Gastrocnemius medialis (tissue), 4 donors: ENCODE data around the gene LRRC4C. TPM values are rescaled to one million over a fixed set of nuclear protein-coding genes. Genes with fewer than 3 reads are reported as not detected.

ENCODE experiments used
- ATAC-seq, 2 donors: fragments of 150-250 bp; one replicate each; pipeline ENCODE4 v1.9.1; 2016
- DNase-seq, 2 donors: peaks; one replicate each; pipeline ENCODE4 v3.0.0-alpha.2; 2019
- H3K27ac ChIP-seq, 4 donors: fragments of 200-600 bp; sonication (generic); 1 replicate in 1 of 4; 2 replicates in 3 of 4; pipeline ENCODE4 v1.5.1; 2016 to 2018; ENCODE audit warnings: mild to moderate bottlenecking in 2 of 4, moderate library complexity in 1 of 4
- H3K27me3 ChIP-seq, 3 donors: fragments of 200-600 bp; sonication (generic) in 2 of 3; 1 replicate in 1 of 3; 2 replicates in 2 of 3; pipeline versions ENCODE4 v1.5.1 to v1.6.0; 2016 to 2019; ENCODE audit warnings: mild to moderate bottlenecking in 1 of 3, moderate library complexity in 1 of 3
- H3K36me3 ChIP-seq, 2 donors: fragments of 200-600 bp; sonication (generic) in 1 of 2; one replicate each; pipeline ENCODE4 v1.5.1; 2017 to 2018
- H3K4me1 ChIP-seq, 2 donors: fragments of 200-600 bp; sonication (generic) in 1 of 2; one replicate each; pipeline ENCODE4 v1.5.1; 2016 to 2017; ENCODE audit warnings: mild to moderate bottlenecking in 2 of 2
- H3K4me3 ChIP-seq, 4 donors: fragments of 200-600 bp; sonication (generic) in 3 of 4; 1 replicate in 1 of 4; 2 replicates in 3 of 4; pipeline ENCODE4 v1.5.1; 2016 to 2019; ENCODE audit warnings: mild to moderate bottlenecking in 2 of 4
- H3K9me3 ChIP-seq, 3 donors: fragments of 200-600 bp; sonication (generic) in 2 of 3; 1 replicate in 1 of 3; 2 replicates in 2 of 3; pipeline ENCODE4 v1.5.1; 2016 to 2019
- POLR2A ChIP-seq, 2 donors: fragments of 450-650 bp; IDR thresholded peaks; one replicate each; pipeline ENCODE4 v1.6.1; 2017; ENCODE audit warnings: antibody characterized with exemption in 2 of 2, mild to moderate bottlenecking in 2 of 2, moderate library complexity in 2 of 2
- in situ Hi-C, 4 donors: fragments of 200-750 bp; cut with MboI; loops; one replicate each; pipeline versions ENCODE4 v1.15.0 to v1.8.0; 2017; ENCODE audit warnings: low sequenced_read_pairs in 4 of 4
- intact Hi-C: fragments of 100-400 bp; cut with DNase I; formaldehyde crosslinking; loops from one replicate; pipeline ENCODE4 v1.15.1; 2023; ENCODE audit warnings: low total_unique reads
- total RNA-seq, 4 donors: library from RNA; depleted of rRNA; stranded (reverse); fragments of >200 nt; gene quantifications; one replicate each; pipeline versions ENCODE4 v1.1.0 to v1.2.3, GENCODE V29; 2016
- TF ChIP-seq, protein P1 (sequence below), 5 experiments: fragments of 450-650 bp in 3 of 5; fragments of 200-600 bp in 2 of 5; sonication (generic) in 2 of 5; IDR thresholded peaks in 4 of 5; conservative IDR thresholded peaks in 1 of 5; 1 replicate in 4 of 5; 2 replicates in 1 of 5; pipeline ENCODE4 v1.5.1; 2016 to 2019; ENCODE audit warnings: antibody characterized with exemption in 5 of 5, mild to moderate bottlenecking in 3 of 5, moderate library complexity in 3 of 5

Gene LRRC4C
- total RNA-seq, 4 donors from 2014 or later = 0.15 to 0.59 (median 0.24) TPM; not detected in 1

DNA sequence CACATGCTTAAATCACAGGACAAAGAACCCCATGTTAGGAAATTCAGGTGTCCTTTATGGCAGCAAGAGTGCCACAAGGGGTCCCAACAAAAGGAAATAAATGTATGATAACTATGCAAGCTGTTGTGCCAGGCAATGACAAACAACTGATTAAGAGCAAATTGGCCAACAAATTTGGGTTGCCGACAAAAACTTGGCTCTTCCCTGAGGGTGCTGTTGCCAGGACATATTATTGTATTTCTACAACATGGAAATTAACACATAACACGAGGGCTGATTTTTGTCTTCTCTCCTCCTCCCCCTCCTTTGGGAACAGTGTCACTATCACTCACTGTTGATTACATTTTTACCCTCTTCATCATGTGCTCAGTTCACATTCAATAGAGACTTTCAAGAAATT is 56.0 kb downstream of the LRRC4C start:
- in situ Hi-C loops (no loop called here), intact Hi-C loops (no loop called here)
- DNase-seq (no peak), ATAC-seq (no peak)
- Histone ChIP-seq H3K27ac (no peak overlapping the region), H3K36me3 (no peaks in the 10 kb centered on the region), H3K9me3 (no peaks in the 10 kb centered on the region), H3K4me1 (no peaks in the 10 kb centered on the region), H3K27me3 (no peaks in the 10 kb centered on the region), H3K4me3 (no peak overlapping the region)
- no peak for TF ChIP-seq POLR2A (IDR thresholded peaks at IDR 0.05)
- TF ChIP-seq, protein P1, sequence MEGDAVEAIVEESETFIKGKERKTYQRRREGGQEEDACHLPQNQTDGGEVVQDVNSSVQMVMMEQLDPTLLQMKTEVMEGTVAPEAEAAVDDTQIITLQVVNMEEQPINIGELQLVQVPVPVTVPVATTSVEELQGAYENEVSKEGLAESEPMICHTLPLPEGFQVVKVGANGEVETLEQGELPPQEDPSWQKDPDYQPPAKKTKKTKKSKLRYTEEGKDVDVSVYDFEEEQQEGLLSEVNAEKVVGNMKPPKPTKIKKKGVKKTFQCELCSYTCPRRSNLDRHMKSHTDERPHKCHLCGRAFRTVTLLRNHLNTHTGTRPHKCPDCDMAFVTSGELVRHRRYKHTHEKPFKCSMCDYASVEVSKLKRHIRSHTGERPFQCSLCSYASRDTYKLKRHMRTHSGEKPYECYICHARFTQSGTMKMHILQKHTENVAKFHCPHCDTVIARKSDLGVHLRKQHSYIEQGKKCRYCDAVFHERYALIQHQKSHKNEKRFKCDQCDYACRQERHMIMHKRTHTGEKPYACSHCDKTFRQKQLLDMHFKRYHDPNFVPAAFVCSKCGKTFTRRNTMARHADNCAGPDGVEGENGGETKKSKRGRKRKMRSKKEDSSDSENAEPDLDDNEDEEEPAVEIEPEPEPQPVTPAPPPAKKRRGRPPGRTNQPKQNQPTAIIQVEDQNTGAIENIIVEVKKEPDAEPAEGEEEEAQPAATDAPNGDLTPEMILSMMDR (IDR thresholded peaks at IDR 0.05 in 4 of 5, conservative IDR thresholded peaks at IDR 0.05 in 1 of 5) = no peak

DNA sequence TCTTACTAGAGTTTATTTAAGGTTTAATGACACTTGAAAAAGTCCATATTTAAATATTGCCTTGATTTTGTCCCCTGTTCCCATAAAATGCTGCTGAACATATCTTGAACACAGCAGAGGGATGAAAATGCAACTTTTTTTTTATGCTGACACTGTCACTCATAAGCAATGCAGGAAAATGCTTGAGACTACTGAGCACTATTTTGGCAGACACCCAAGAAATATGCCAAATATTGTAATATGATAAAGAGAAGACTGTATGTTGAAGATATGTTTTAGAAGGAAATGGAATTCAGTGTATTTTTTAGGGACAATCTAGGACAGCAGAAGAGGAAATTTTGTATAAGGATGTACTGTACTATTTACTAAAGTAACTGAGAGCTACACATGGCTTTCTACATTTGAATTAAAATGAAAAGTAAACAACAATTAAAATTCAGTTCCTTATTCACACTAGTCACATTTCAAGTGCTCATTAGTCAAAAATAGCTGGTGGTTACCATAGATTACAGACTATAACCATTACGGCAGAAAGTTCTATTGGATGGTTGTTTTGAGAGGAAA is 58.6 kb downstream of the LRRC4C start:
- Histone ChIP-seq H3K4me3 (no peak overlapping the region), H3K9me3 (no peaks in the 10 kb centered on the region), H3K36me3 (no peaks in the 10 kb centered on the region), H3K4me1 (no peaks in the 10 kb centered on the region), H3K27ac (no peak overlapping the region), H3K27me3 (no peaks in the 10 kb centered on the region)
- TF ChIP-seq, protein P1 (IDR thresholded peaks at IDR 0.05 in 4 of 5, conservative IDR thresholded peaks at IDR 0.05 in 1 of 5) = no peak
- TF ChIP-seq POLR2A (IDR thresholded peaks at IDR 0.05) = no peak
- ATAC-seq = no peak
- in situ Hi-C loops = no loop called here
- intact Hi-C loops = no loop called here
- DNase-seq = no peak

DNA sequence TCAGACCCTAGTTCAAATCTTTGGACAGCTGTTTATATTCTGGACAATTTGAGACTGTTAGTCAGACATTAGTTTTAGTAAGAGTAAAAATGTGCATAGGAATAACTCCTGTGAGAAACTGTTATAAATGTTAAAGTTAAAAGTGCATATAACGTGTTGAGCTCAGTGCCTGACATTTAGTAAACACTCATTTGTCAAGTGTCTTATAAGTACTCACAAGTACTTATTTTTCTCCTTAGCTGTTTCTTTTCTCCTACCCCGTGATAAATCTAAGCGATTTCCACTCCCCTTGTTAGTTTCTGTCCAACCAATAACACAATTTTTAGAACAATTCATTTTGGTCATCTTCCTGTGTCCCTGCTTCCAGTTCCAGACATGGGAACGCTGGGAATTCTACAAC is 59.3 kb downstream of the LRRC4C start:
- Histone ChIP-seq H3K36me3 (no peaks in the 10 kb centered on the region), H3K9me3 (no peaks in the 10 kb centered on the region)
- intact Hi-C loops = no loop called here

DNA sequence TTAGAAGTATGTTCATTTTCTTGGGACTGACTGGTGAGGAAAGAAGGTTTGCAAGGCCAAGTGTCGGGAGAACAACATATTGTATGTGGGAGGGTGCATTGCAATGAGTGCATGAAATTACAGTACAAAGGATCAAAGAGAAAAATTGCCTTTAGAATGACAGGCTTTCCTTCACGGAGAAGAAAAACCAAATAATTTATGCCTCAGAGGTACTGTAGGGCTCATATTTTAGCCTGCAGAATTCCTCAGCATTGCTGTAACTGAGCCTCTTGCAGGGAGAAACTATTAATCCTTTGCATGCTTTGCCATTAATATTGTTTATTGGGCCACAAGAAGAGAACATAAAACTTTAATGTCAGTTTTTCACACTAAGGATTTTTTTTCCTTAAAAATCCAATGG is 60.1 kb downstream of the LRRC4C start:
- Histone ChIP-seq H3K4me3 (no peak overlapping the region), H3K36me3 (no peaks in the 10 kb centered on the region), H3K4me1 (no peaks in the 10 kb centered on the region), H3K9me3 (no peaks in the 10 kb centered on the region), H3K27ac (no peak overlapping the region), H3K27me3 (no peaks in the 10 kb centered on the region)
- ATAC-seq (no peak), DNase-seq (no peak)
- TF ChIP-seq, protein P1 (IDR thresholded peaks at IDR 0.05 in 4 of 5, conservative IDR thresholded peaks at IDR 0.05 in 1 of 5) = no peak
- TF ChIP-seq POLR2A (IDR thresholded peaks at IDR 0.05) = no peak
- intact Hi-C loops = no loop called here
- in situ Hi-C loops = no loop called here

More for the DNA sequence above, 59.3 kb downstream of the LRRC4C start:
- DNase-seq (no peak), ATAC-seq (no peak)
- Histone ChIP-seq H3K27me3 (no peaks in the 10 kb centered on the region), H3K4me1 (no peaks in the 10 kb centered on the region), H3K27ac (no peak overlapping the region), H3K4me3 (no peak overlapping the region)
- in situ Hi-C loops = no loop called here
- TF ChIP-seq POLR2A (IDR thresholded peaks at IDR 0.05) = no peak
- TF ChIP-seq, protein P1 (IDR thresholded peaks at IDR 0.05 in 4 of 5, conservative IDR thresholded peaks at IDR 0.05 in 1 of 5) = no peak

DNA sequence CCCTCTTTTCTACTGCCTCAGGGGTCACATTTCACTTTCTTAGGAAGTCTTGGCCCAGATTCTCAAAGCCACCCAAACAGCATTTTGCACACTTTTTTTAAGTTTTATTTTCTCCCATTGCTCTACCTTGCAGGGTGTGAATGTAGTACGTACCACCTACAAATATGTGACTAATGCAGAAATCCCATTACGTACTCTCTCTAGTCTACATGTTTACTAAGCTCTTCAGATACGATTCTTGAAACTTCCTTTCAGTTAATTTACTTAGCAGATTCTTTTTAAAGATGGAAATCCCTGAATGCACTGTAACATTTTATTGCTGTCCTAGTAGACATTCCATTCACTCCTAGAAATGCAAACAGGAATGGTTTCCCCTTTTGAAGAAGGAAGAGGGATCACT is 61.3 kb downstream of the LRRC4C start:
- no peak for ATAC-seq
- no peaks in the 10 kb centered on the region for H3K36me3 ChIP-seq
- H3K27me3 ChIP-seq = no peaks in the 10 kb centered on the region
- TF ChIP-seq POLR2A (IDR thresholded peaks at IDR 0.05) = no peak
- TF ChIP-seq, protein P1 (IDR thresholded peaks at IDR 0.05 in 4 of 5, conservative IDR thresholded peaks at IDR 0.05 in 1 of 5) = no peak
- intact Hi-C loops = no loop called here
- in situ Hi-C loops = no loop called here
- no peaks in the 10 kb centered on the region for H3K4me1 ChIP-seq
- DNase-seq = no peak
- no peak overlapping the region for H3K27ac ChIP-seq
- no peak overlapping the region for H3K4me3 ChIP-seq
- no peaks in the 10 kb centered on the region for H3K9me3 ChIP-seq
